B cell (primary cell): ENCODE results near the gene SLC24A3. TPM values are rescaled to one million over a fixed set of nuclear protein-coding genes. Genes with fewer than 3 reads are reported as not detected.

Experiments used
- ATAC-seq: fragments of 200-7000 bp; cut with Tn5 transposase; one replicate; pipeline ENCODE4 v1.10.0; 2021; ENCODE audit warnings: low read depth, mild to moderate bottlenecking, moderate number of reproducible peaks, moderate library complexity
- CTCF ChIA-PET: fragments of 350-600 bp; sonication (Branson Sonifier 250); formaldehyde crosslinking; loops from one replicate; lab custom pipeline; 2021; ENCODE audit warnings: antibody characterized with exemption, inconsistent platforms; lab: Charles Lee
- POLR2A ChIA-PET: fragments of 350-600 bp; sonication (Branson Sonifier 250); formaldehyde crosslinking; loops from one replicate; lab custom pipeline; 2021; ENCODE audit warnings: antibody characterized with exemption; lab: Charles Lee
- DNase-seq: peaks from one replicate; pipeline ENCODE4 v3.0.0; 2013
- H2AFZ ChIP-seq: 2 replicates; pipeline ENCODE4 v1.6.1; 2012; ENCODE audit warnings: mild to moderate bottlenecking, low read depth, low read length; ENCODE audit not compliant: insufficient read depth, poor library complexity, severe bottlenecking
- H3K27ac ChIP-seq, 2 donors: 1 replicate in 1 of 2; 2 replicates in 1 of 2; pipeline ENCODE4 v1.5.1; 2012 to 2013; ENCODE audit warnings: low read length in 2 of 2, mild to moderate bottlenecking in 2 of 2, moderate library complexity in 1 of 2
- H3K27me3 ChIP-seq, 4 experiments: fragments of 200-600 bp in 1 of 4; sonication (generic) in 1 of 4; replicated peaks in 1 of 4; 1 replicate in 2 of 4; 2 replicates in 2 of 4; pipeline versions ENCODE4 v1.6.1 to v1.7.0; 2013 to 2016; ENCODE audit warnings: low read length in 3 of 4, mild to moderate bottlenecking in 2 of 4, mixed read lengths in 1 of 4, moderate library complexity in 1 of 4; ENCODE audit not compliant: insufficient read depth in 4 of 4, control insufficient read depth in 3 of 4; ENCODE audit errors: control extremely low read depth in 1 of 4
- H3K36me3 ChIP-seq, 2 experiments: replicated peaks in 1 of 2; 1 replicate in 1 of 2; 2 replicates in 1 of 2; pipeline versions ENCODE4 v1.6.1 to v1.7.1; 2013; ENCODE audit warnings: low read length in 1 of 2; ENCODE audit not compliant: insufficient read depth in 2 of 2, control insufficient read depth in 1 of 2; ENCODE audit errors: control extremely low read depth in 1 of 2, extremely low read depth in 1 of 2
- H3K4me1 ChIP-seq, 2 donors: fragments of 200-600 bp in 1 of 2; sonication (generic) in 1 of 2; 1 replicate in 1 of 2; 2 replicates in 1 of 2; pipeline versions ENCODE4 v1.5.1 to v1.6.1; 2013 to 2017; ENCODE audit warnings: low read length in 2 of 2; ENCODE audit not compliant: control insufficient read depth in 2 of 2, insufficient read depth in 2 of 2
- H3K4me2 ChIP-seq: replicated peaks from 2 replicates; pipeline ENCODE3; 2012; ENCODE audit warnings: mild to moderate bottlenecking, low read depth, low read length; ENCODE audit not compliant: poor library complexity, severe bottlenecking
- H3K4me3 ChIP-seq, 5 experiments: fragments of 200-600 bp in 1 of 5; sonication (generic) in 1 of 5; 1 replicate in 3 of 5; 2 replicates in 2 of 5; pipeline versions ENCODE4 v1.5.1 to v1.7.0; 2011 to 2016; ENCODE audit warnings: low read length in 4 of 5, mild to moderate bottlenecking in 4 of 5, low read depth in 2 of 5, control low read depth in 1 of 5, moderate library complexity in 1 of 5; ENCODE audit not compliant: insufficient read depth in 1 of 5; ENCODE audit errors: control extremely low read depth in 1 of 5, extremely low read depth in 1 of 5
- H3K79me2 ChIP-seq: fragments of 200-600 bp; sonication (generic); one replicate; pipeline ENCODE4 v1.6.0; 2016; ENCODE audit warnings: low read length; ENCODE audit not compliant: control insufficient read depth, insufficient read depth
- H3K9ac ChIP-seq: fragments of 200-600 bp; sonication (generic); 2 replicates; pipeline ENCODE4 v1.6.1; 2017; ENCODE audit warnings: mild to moderate bottlenecking, low read length, moderate library complexity
- H3K9me3 ChIP-seq, 3 donors: one replicate each; pipeline versions ENCODE4 v1.6.1 to v1.7.1; 2013; ENCODE audit warnings: low read length in 2 of 3; ENCODE audit not compliant: control insufficient read depth in 2 of 3, insufficient read depth in 1 of 3; ENCODE audit errors: control extremely low read depth in 1 of 3
- H4K20me1 ChIP-seq: 2 replicates; pipeline ENCODE4 v1.6.0; 2012; ENCODE audit warnings: mild to moderate bottlenecking, low read length; ENCODE audit not compliant: insufficient read depth, control insufficient read depth, poor library complexity, severe bottlenecking
- H3K27ac Mint-ChIP-seq: one replicate; pipeline ENCODE4 v1.8.0; 2021; ENCODE audit warnings: mixed read lengths
- H3K27me3 Mint-ChIP-seq: one replicate; pipeline ENCODE4 v1.8.0; 2021; ENCODE audit warnings: mixed read lengths
- H3K4me1 Mint-ChIP-seq: one replicate; pipeline ENCODE4 v1.8.0; 2021; ENCODE audit warnings: mixed read lengths
- H3K4me3 Mint-ChIP-seq: one replicate; pipeline ENCODE4 v1.8.0; 2021; ENCODE audit warnings: mixed read lengths
- H3K9me3 Mint-ChIP-seq: one replicate; pipeline ENCODE4 v1.8.0; 2022; ENCODE audit warnings: mixed read lengths; ENCODE audit not compliant: insufficient read depth
- EZH2 ChIP-seq: IDR thresholded peaks from 2 replicates; pipeline ENCODE4 v1.6.1; 2012; ENCODE audit warnings: borderline replicate concordance, low read depth, mild to moderate bottlenecking, moderate library complexity, low read length; ENCODE audit not compliant: insufficient read depth, poor library complexity, severe bottlenecking
- WGBS: methylation state at CpG from one replicate; pipeline ENCODE4 v1.1.5; 2013; ENCODE audit warnings: missing lambda C conversion rate; ENCODE audit not compliant: insufficient coverage; 5-methylcytosine and 5-hydroxymethylcytosine counted together
- intact Hi-C: fragments of 100-400 bp; cut with micrococcal nuclease; formaldehyde crosslinking; loops from one replicate; pipeline ENCODE4 v1.10.0; 2022
- polyA plus RNA-seq: library from polyadenylated mRNA; depleted of rRNA; stranded (reverse); fragments of >200 nt; gene quantifications from 2 replicates; pipeline ENCODE4 v1.2.3, GENCODE V29; 2012
- total RNA-seq, 2 donors: library from RNA; stranded (reverse); fragments of 120-200 nt in 1 of 2; gene quantifications; 1 replicate in 1 of 2; 2 replicates in 1 of 2; pipeline versions ENCODE4 v1.2.3 to v1.2.4, GENCODE V29; 2013 to 2022
- TF ChIP-seq, protein P1 (sequence below): fragments of 200-600 bp; IDR thresholded peaks from one replicate; pipeline ENCODE4 v1.8.0; 2022; ENCODE audit warnings: antibody characterized with exemption, mild to moderate bottlenecking

The SLC24A3 gene
- total and polyA plus RNA-seq, 2 donors (not counting 1 experiment from before 2014, with no cell fraction given) = not detected

DNA sequence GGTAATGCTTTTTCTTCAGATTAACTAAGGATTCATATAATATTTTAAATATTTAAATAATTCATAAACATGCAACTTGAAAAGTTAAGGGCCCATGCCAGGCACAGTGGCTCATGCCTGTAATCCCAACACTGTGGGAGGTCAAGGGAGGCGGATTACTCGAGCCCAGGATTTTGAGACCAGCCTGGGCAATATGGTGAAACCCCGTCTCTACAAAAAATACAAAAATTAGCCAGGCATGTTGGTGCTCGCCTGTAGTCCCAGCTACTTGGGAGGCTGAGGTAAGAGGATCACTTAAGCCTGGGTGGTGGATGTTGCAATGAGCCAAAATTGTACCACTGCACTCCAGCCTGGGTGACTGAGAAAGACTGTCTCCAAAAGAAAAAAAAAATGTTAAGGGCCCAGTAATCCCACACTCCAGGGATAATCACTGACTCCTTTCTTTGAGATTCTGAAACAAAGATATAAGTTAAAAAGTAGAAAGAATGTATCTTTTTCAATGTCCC lies 537.7 kb downstream of the SLC24A3 start:
- intact Hi-C loops = no loop called here
- no peak for TF ChIP-seq EZH2
- TF ChIP-seq, protein P1, sequence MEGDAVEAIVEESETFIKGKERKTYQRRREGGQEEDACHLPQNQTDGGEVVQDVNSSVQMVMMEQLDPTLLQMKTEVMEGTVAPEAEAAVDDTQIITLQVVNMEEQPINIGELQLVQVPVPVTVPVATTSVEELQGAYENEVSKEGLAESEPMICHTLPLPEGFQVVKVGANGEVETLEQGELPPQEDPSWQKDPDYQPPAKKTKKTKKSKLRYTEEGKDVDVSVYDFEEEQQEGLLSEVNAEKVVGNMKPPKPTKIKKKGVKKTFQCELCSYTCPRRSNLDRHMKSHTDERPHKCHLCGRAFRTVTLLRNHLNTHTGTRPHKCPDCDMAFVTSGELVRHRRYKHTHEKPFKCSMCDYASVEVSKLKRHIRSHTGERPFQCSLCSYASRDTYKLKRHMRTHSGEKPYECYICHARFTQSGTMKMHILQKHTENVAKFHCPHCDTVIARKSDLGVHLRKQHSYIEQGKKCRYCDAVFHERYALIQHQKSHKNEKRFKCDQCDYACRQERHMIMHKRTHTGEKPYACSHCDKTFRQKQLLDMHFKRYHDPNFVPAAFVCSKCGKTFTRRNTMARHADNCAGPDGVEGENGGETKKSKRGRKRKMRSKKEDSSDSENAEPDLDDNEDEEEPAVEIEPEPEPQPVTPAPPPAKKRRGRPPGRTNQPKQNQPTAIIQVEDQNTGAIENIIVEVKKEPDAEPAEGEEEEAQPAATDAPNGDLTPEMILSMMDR = no peak
- H3K79me2 ChIP-seq = no peaks in the 10 kb centered on the region
- ChIA-PET CTCF (interaction anchor here (1.2 kb wide), 1 partner anchor 89 kb away, joined by 4 read pairs; no protein-coding TSS in a partner anchor), POLR2A (no interaction called here)
- H3K27me3 ChIP-seq = peaks cover 0 to 3% (median 2%) of the 10 kb centered on the region in 4 experiments
- peaks cover 0 to 7% (median 0%) of the 10 kb centered on the region in 3 donors for H3K9me3 ChIP-seq
- no peak overlapping the region for H3K9ac ChIP-seq
- no peak overlapping the region for H3K27ac Mint-ChIP-seq
- no peaks in the 10 kb centered on the region for H3K36me3 ChIP-seq
- H3K4me3 ChIP-seq = no peak overlapping the region
- peaks cover 2% of the 10 kb centered on the region for H3K9me3 Mint-ChIP-seq
- H3K4me1 ChIP-seq = peaks cover 9 to 10% of the 10 kb centered on the region in 2 donors
- H3K27ac ChIP-seq = no peak overlapping the region
- no peaks in the 10 kb centered on the region for H4K20me1 ChIP-seq
- peaks cover 13% of the 10 kb centered on the region for H3K4me1 Mint-ChIP-seq
- no peak overlapping the region for H3K4me2 ChIP-seq
- no peak overlapping the region for H3K4me3 Mint-ChIP-seq
- DNase-seq = no peak
- no peak for ATAC-seq
- WGBS = 89% methylated on average over 3 of the region's 4 CpGs
- peaks cover 16% of the 10 kb centered on the region for H3K27me3 Mint-ChIP-seq
- H2AFZ ChIP-seq = peak overlapping the region; percentile 81

GRCh38 chr20:19750907-19751636 lies 538.6 kb downstream of the SLC24A3 start:
- peak; percentile 25 for DNase-seq
- WGBS = 8% methylated on average over 1 of the region's 5 CpGs
- peak overlapping the region; percentile 81 for H2AFZ ChIP-seq

More at GRCh38 chr20:19750907-19751636, 538.6 kb downstream of the SLC24A3 start:
- Mint-ChIP-seq H3K27ac (no peak overlapping the region), H3K27me3 (peaks cover 18% of the 10 kb centered on the region), H3K4me3 (no peak overlapping the region), H3K9me3 (no peaks in the 10 kb centered on the region), H3K4me1 (peaks cover 13% of the 10 kb centered on the region)
- no peaks in the 10 kb centered on the region for H3K9me3 ChIP-seq
- H3K4me2 ChIP-seq = peak overlapping the region; percentile 39
- no peaks in the 10 kb centered on the region for H4K20me1 ChIP-seq
- CTCF ChIA-PET = interaction anchor here (1.2 kb wide), 1 partner anchor 90 kb away, joined by 4 read pairs; no protein-coding TSS in a partner anchor
- intact Hi-C loops = no loop called here
- no peak overlapping the region for H3K9ac ChIP-seq
- H3K27me3 ChIP-seq = no peaks in the 10 kb centered on the region
- no peaks in the 10 kb centered on the region for H3K79me2 ChIP-seq
- H3K4me1 ChIP-seq = peaks cover 9 to 10% of the 10 kb centered on the region in 2 donors
- POLR2A ChIA-PET = interaction anchor here (0.6 kb wide), 1 partner anchor 59 kb away, joined by 10 read pairs; no protein-coding TSS in a partner anchor
- peak; percentile 45 for ATAC-seq
- TF ChIP-seq EZH2 = no peak
- TF ChIP-seq, protein P1 = no peak
- no peak overlapping the region for H3K27ac ChIP-seq
- H3K4me3 ChIP-seq = no peak overlapping the region
- no peaks in the 10 kb centered on the region for H3K36me3 ChIP-seq
